SK-N-SH treated with all-trans-retinoic acid at 6 μM for 48 hours (cell line): ENCODE data around the gene CALU.

Source experiments
- ATAC-seq: fragments of 200-7000 bp; cut with Tn5 transposase; 3 replicates; pipeline ENCODE4 v1.9.1; 2020; ENCODE audit warnings: mild to moderate bottlenecking, moderate library complexity
- BACH2 ChIP-seq: fragments of 250-450 bp; sonication (Bioruptor Pico); IDR thresholded peaks from 2 replicates; pipeline ENCODE4 v1.9.0; 2021; ENCODE audit warnings: mild to moderate bottlenecking, borderline replicate concordance
- CREB5 ChIP-seq: fragments of 250-450 bp; sonication (Bioruptor Pico); IDR thresholded peaks from 2 replicates; pipeline ENCODE4 v1.5.1; 2020; ENCODE audit warnings: low read depth, mild to moderate bottlenecking, moderate library complexity
- CSDC2 ChIP-seq: fragments of 250-450 bp; sonication (Bioruptor Pico); IDR thresholded peaks from 2 replicates; pipeline ENCODE4 v1.5.0; 2020; ENCODE audit warnings: mild to moderate bottlenecking, moderate library complexity
- ESRRG ChIP-seq: fragments of 250-450 bp; sonication (Bioruptor Pico); IDR thresholded peaks from 2 replicates; pipeline ENCODE4 v1.6.1; 2021; ENCODE audit warnings: mild to moderate bottlenecking
- GLIS3 ChIP-seq: fragments of 250-450 bp; sonication (Bioruptor Pico); IDR thresholded peaks from 2 replicates; pipeline ENCODE4 v1.5.0; 2020; ENCODE audit warnings: mild to moderate bottlenecking, moderate library complexity
- ISL1 ChIP-seq: fragments of 250-450 bp; sonication (Bioruptor Pico); IDR thresholded peaks from 2 replicates; pipeline ENCODE4 v2.1.2; 2022; ENCODE audit warnings: mild to moderate bottlenecking, moderate library complexity
- PATZ1 ChIP-seq: fragments of 250-450 bp; sonication (Bioruptor Pico); IDR thresholded peaks from 2 replicates; pipeline ENCODE4 v1.8.0; 2020; ENCODE audit warnings: mild to moderate bottlenecking, moderate library complexity, borderline replicate concordance
- POU6F1 ChIP-seq: fragments of 250-450 bp; sonication (Bioruptor Pico); IDR thresholded peaks from 2 replicates; pipeline ENCODE4 v1.8.0; 2021; ENCODE audit warnings: low read depth, mild to moderate bottlenecking, moderate library complexity, borderline replicate concordance
- PPARA ChIP-seq: fragments of 250-450 bp; sonication (Bioruptor Pico); IDR thresholded peaks from 2 replicates; pipeline ENCODE4 v1.5.0; 2020; ENCODE audit warnings: mild to moderate bottlenecking, borderline replicate concordance
- RARB ChIP-seq: fragments of 250-450 bp; sonication (Bioruptor Pico); IDR thresholded peaks from 2 replicates; pipeline ENCODE4 v1.8.0; 2021; ENCODE audit warnings: mild to moderate bottlenecking, moderate library complexity
- TCF4 ChIP-seq: fragments of 250-450 bp; sonication (Bioruptor Pico); IDR thresholded peaks from 2 replicates; pipeline ENCODE4 v1.8.0; 2021; ENCODE audit warnings: mild to moderate bottlenecking, moderate library complexity, borderline replicate concordance
- TOX ChIP-seq: fragments of 250-450 bp; sonication (Bioruptor Pico); IDR thresholded peaks from 2 replicates; pipeline ENCODE4 v1.8.0; 2021; ENCODE audit warnings: mild to moderate bottlenecking, moderate library complexity, borderline replicate concordance
- TSHZ2 ChIP-seq: fragments of 250-450 bp; sonication (Bioruptor Pico); IDR thresholded peaks from 2 replicates; pipeline ENCODE4 v1.5.0; 2020; ENCODE audit warnings: mild to moderate bottlenecking, moderate library complexity
- ZC3H10 ChIP-seq: fragments of 250-450 bp; sonication (Bioruptor Pico); IDR thresholded peaks from 2 replicates; pipeline ENCODE4 v1.5.1; 2021; ENCODE audit warnings: mild to moderate bottlenecking, moderate library complexity
- ZFP3 ChIP-seq: fragments of 250-450 bp; sonication (Bioruptor Pico); IDR thresholded peaks from 2 replicates; pipeline ENCODE4 v1.5.0; 2020; ENCODE audit warnings: mild to moderate bottlenecking, moderate library complexity
- ZNF565 ChIP-seq: fragments of 450-650 bp; formaldehyde crosslinking; conservative IDR thresholded peaks from 2 replicates; pipeline ENCODE4 v1.5.0; 2020; ENCODE audit warnings: low read depth, mild to moderate bottlenecking, moderate library complexity
- ZNF70 ChIP-seq: fragments of 450-650 bp; formaldehyde crosslinking; IDR thresholded peaks from 2 replicates; pipeline ENCODE4 v1.5.0; 2020; ENCODE audit warnings: mild to moderate bottlenecking, moderate library complexity

The CALU gene

GRCh38 chr7:128809363-128809762 is 70.2 kb downstream of the CALU start (continued):
- no peak for TF ChIP-seq PATZ1 (CRISPR knock-in tag)
- no peak for TF ChIP-seq BACH2 (CRISPR knock-in tag)
- no peak for TF ChIP-seq CSDC2

- TF ChIP-seq TSHZ2 = no peak
- TF ChIP-seq PATZ1 (CRISPR knock-in tag) = no peak
- TF ChIP-seq ZNF565 (CRISPR knock-in tag) = no peak
- TF ChIP-seq POU6F1 = no peak
- TF ChIP-seq ZFP3 (CRISPR knock-in tag) = no peak
- TF ChIP-seq BACH2 (CRISPR knock-in tag) = no peak
- TF ChIP-seq PPARA = no peak
- TF ChIP-seq ISL1 (CRISPR knock-in tag) = no peak
- no peak for ATAC-seq
These were observed 71.3 kb downstream of the CALU start for GRCh38 chr7:128810473-128810872.

GRCh38 chr7:128810997-128811396 is 71.8 kb downstream of the CALU start:
- no peak for ATAC-seq
- TF ChIP-seq POU6F1 (no peak), ZFP3 (CRISPR knock-in tag) (no peak), ZNF565 (CRISPR knock-in tag) (no peak), ZC3H10 (no peak), BACH2 (CRISPR knock-in tag) (no peak), PATZ1 (CRISPR knock-in tag) (no peak), ZNF70 (CRISPR knock-in tag) (no peak), TCF4 (CRISPR knock-in tag) (no peak), ESRRG (CRISPR knock-in tag) (no peak), TOX (CRISPR knock-in tag) (no peak), GLIS3 (no peak), TSHZ2 (no peak), CREB5 (CRISPR knock-in tag) (no peak), RARB (CRISPR knock-in tag) (no peak)
